Activated CD4-positive, CD25-positive, alpha-beta regulatory T cell treated with anti-CD3 and anti-CD28 coated beads, Interleukin-2, amount 50 U/mL, for 24 hours (primary cell): ENCODE data around the gene RNF144B.
"Not testable (repeated sequence)": the region's sequence is repeated elsewhere in the genome, so short reads cannot be mapped to it uniquely, and the experiment has no call there.

Experiments used
- ATAC-seq, 2 donors: fragments of 150-1000 bp; cut with Tn5 transposase; one replicate each; pipeline ENCODE4 v1.10.0; 2021; ENCODE audit warnings: mild to moderate bottlenecking in 1 of 2, moderate library complexity in 1 of 2

RNF144B gene

GRCh38 chr6:18387061-18387721 is at the start of gene RNF144B:
TSS of gene RNF144B (plus strand) at chr6:18387350. CDS start at chr6:18399535, 12,185 bp downstream.
- ATAC-seq = peak; percentile 90 to 91

- ATAC-seq = no peak
Measured at GRCh38 chr6:18339599-18339998, 47.6 kb upstream of the RNF144B start.

GRCh38 chr6:18340781-18341551 is 46.2 kb upstream of the RNF144B start:
- ATAC-seq = no peak

GRCh38 chr6:18342223-18342622 is 44.9 kb upstream of the RNF144B start:
- no peak for ATAC-seq

- ATAC-seq = peak; percentile 81 to 92
Measured at GRCh38 chr6:18343741-18344140, 43.4 kb upstream of the RNF144B start.

GRCh38 chr6:18347021-18347577 is 40.1 kb upstream of the RNF144B start:
- no peak for ATAC-seq

GRCh38 chr6:18347866-18348265 is 39.3 kb upstream of the RNF144B start:
- ATAC-seq = no peak

- no peak for ATAC-seq
Measured at GRCh38 chr6:18349386-18349785, 37.8 kb upstream of the RNF144B start.

GRCh38 chr6:18350271-18350670 is 36.9 kb upstream of the RNF144B start:
- no peak for ATAC-seq

- no peak for ATAC-seq
Measured at GRCh38 chr6:18350712-18351111, 36.4 kb upstream of the RNF144B start.

- ATAC-seq = no peak
Measured at GRCh38 chr6:18352001-18352400, 35.1 kb upstream of the RNF144B start.

- no peak for ATAC-seq
Measured at GRCh38 chr6:18352842-18353241, 34.3 kb upstream of the RNF144B start.

- no peak for ATAC-seq
Measured at GRCh38 chr6:18353251-18353650, 33.9 kb upstream of the RNF144B start.

- ATAC-seq = not testable (repeated sequence)
Measured at GRCh38 chr6:18357546-18357945, 29.6 kb upstream of the RNF144B start.

GRCh38 chr6:18359237-18359885 is 27.8 kb upstream of the RNF144B start:
- no peak for ATAC-seq

GRCh38 chr6:18360188-18360587 is 27.0 kb upstream of the RNF144B start:
- ATAC-seq = no peak

GRCh38 chr6:18362058-18362561 is 25.0 kb upstream of the RNF144B start:
- no peak for ATAC-seq

- ATAC-seq = no peak
Measured at GRCh38 chr6:18363746-18364145, 23.4 kb upstream of the RNF144B start.

GRCh38 chr6:18364561-18364960 is 22.6 kb upstream of the RNF144B start:
- not testable (repeated sequence) for ATAC-seq

- ATAC-seq = no peak
Measured at GRCh38 chr6:18367371-18367770, 19.8 kb upstream of the RNF144B start.

- ATAC-seq = no peak
Measured at GRCh38 chr6:18368277-18369105, 18.7 kb upstream of the RNF144B start.

GRCh38 chr6:18371010-18371409 is 16.1 kb upstream of the RNF144B start:
- ATAC-seq = no peak
